K562 (cell line): ENCODE data around the gene AHCYL2. TPM values are rescaled to one million over a fixed set of nuclear protein-coding genes. Genes with fewer than 3 reads are reported as not detected.

ENCODE experiments used
- BMI1 ChIP-seq: fragments of 150-350 bp; IDR thresholded peaks from 2 replicates; pipeline ENCODE4 v1.6.1; 2014; ENCODE audit warnings: low read length
- DNMT1 ChIP-seq: fragments of 450-650 bp; IDR thresholded peaks from 2 replicates; pipeline ENCODE4 v1.6.1; 2016; ENCODE audit warnings: antibody characterized with exemption, mild to moderate bottlenecking
- FOXJ2 ChIP-seq: fragments of 200-800 bp; sonication (Bioruptor generic); IDR thresholded peaks from 2 replicates; pipeline ENCODE4 v1.6.1; 2016; ENCODE audit warnings: missing genetic modification characterization, missing compliant biosample characterization
- GABPB2 ChIP-seq: fragments of 250-450 bp; sonication (Bioruptor Pico); conservative IDR thresholded peaks from 2 replicates; pipeline ENCODE4 v1.5.1; 2021; ENCODE audit warnings: mild to moderate bottlenecking
- HLTF ChIP-seq: fragments of 450-650 bp; IDR thresholded peaks from 2 replicates; pipeline ENCODE4 v1.6.1; 2016
- JUNB ChIP-seq: fragments of 450-650 bp; formaldehyde crosslinking; conservative IDR thresholded peaks from 2 replicates; pipeline ENCODE4 v1.4.0; 2020; ENCODE audit warnings: mild to moderate bottlenecking
- MAFG ChIP-seq: fragments of 450-650 bp; conservative IDR thresholded peaks from 2 replicates; pipeline ENCODE4 v1.6.1; 2016; ENCODE audit warnings: missing genetic modification characterization, missing compliant biosample characterization
- MTA2 ChIP-seq: fragments of 450-650 bp; IDR thresholded peaks from 2 replicates; pipeline ENCODE4 v1.6.1; 2016; ENCODE audit warnings: low read depth
- MTF1 ChIP-seq: fragments of 250-450 bp; sonication (Bioruptor Pico); IDR thresholded peaks from 2 replicates; pipeline ENCODE4 v1.9.0; 2021; ENCODE audit warnings: moderate library complexity, mild to moderate bottlenecking, inconsistent platforms, borderline replicate concordance
- MYBL2 ChIP-seq, 2 experiments: fragments of 450-650 bp in 1 of 2; sonication (generic) in 1 of 2; formaldehyde crosslinking in 1 of 2; IDR thresholded peaks; 2 replicates each; pipeline versions ENCODE4 v1.6.1 to v1.8.1; 2017 to 2022; ENCODE audit warnings: borderline replicate concordance in 1 of 2, inconsistent platforms in 1 of 2, low read depth in 1 of 2, mild to moderate bottlenecking in 1 of 2, missing genetic modification reagents in 1 of 2, moderate library complexity in 1 of 2
- NRF1 ChIP-seq, 2 experiments: fragments of 450-650 bp; IDR thresholded peaks in 1 of 2; conservative IDR thresholded peaks in 1 of 2; 2 replicates each; pipeline ENCODE4 v1.6.1; 2014; ENCODE audit warnings: mild to moderate bottlenecking in 2 of 2
- POLR2B ChIP-seq: fragments of 450-650 bp; IDR thresholded peaks from 2 replicates; pipeline ENCODE4 v1.6.1; 2018; ENCODE audit warnings: low read depth; ENCODE audit not compliant: partially characterized antibody
- POLR2G ChIP-seq: fragments of 200-400 bp; formaldehyde crosslinking; IDR thresholded peaks from 2 replicates; pipeline ENCODE4 v1.6.1; 2017; ENCODE audit warnings: low read depth, mild to moderate bottlenecking, antibody characterized with exemption, low read length, moderate library complexity
- SMAD2 ChIP-seq: fragments of 150-350 bp; IDR thresholded peaks from 2 replicates; pipeline ENCODE4 v1.6.1; 2014; ENCODE audit warnings: low read depth, mild to moderate bottlenecking, low read length
- TAF9B ChIP-seq: fragments of 450-650 bp; IDR thresholded peaks from 2 replicates; pipeline ENCODE4 v1.6.1; 2018; ENCODE audit warnings: mild to moderate bottlenecking; ENCODE audit not compliant: partially characterized antibody
- ZNF174 ChIP-seq: fragments of 250-450 bp; sonication (Bioruptor Pico); IDR thresholded peaks from 2 replicates; pipeline ENCODE4 v1.4.0; 2020; ENCODE audit warnings: mild to moderate bottlenecking
- ZNF780A ChIP-seq: fragments of 250-450 bp; sonication (Bioruptor Pico); IDR thresholded peaks from 2 replicates; pipeline ENCODE4 v1.5.0; 2021; ENCODE audit warnings: mild to moderate bottlenecking
- polyA plus RNA-seq, 8 experiments: library from polyadenylated mRNA; depleted of rRNA in 4 of 8; stranded (reverse) in 5 of 8; unstranded in 3 of 8; fragments of >200 nt; fragmentation: Nextera tagmentation in 2 of 8; fragmentation: Illumina TruSeq in 1 of 8; extraction: Ambion mirVana in 2 of 8; extraction: Trizol in 1 of 8; gene quantifications; 2 replicates each; pipeline versions ENCODE4 v1.2.1 to v1.2.3, GENCODE V29; 2011 to 2014; ENCODE audit warnings: inconsistent platforms in 1 of 8, missing spikeins in 1 of 8
- total RNA-seq, 7 experiments: library from RNA; depleted of rRNA in 6 of 7; stranded (reverse); fragments of >200 nt in 6 of 7; fragmentation: Illumina TruSeq in 2 of 7; extraction: Trizol in 2 of 7; gene quantifications; 2 replicates each; pipeline versions ENCODE4 v1.2.1 to v1.2.3, GENCODE V29; 2011 to 2021; ENCODE audit warnings: low replicate concordance in 1 of 7
- TF ChIP-seq, protein P1 (sequence below): fragments of 200-800 bp; sonication (Bioruptor generic); IDR thresholded peaks from 2 replicates; pipeline ENCODE4 v1.6.1; 2017; ENCODE audit warnings: missing genetic modification characterization, missing compliant biosample characterization
- TF ChIP-seq, protein P2 (sequence below): conservative IDR thresholded peaks from 2 replicates; pipeline ENCODE4 v1.6.1; 2011; ENCODE audit warnings: low read depth, mild to moderate bottlenecking, low read length; ENCODE audit not compliant: control insufficient read depth
- TF ChIP-seq, protein P3 (sequence below): fragments of 250-450 bp; sonication (Bioruptor Pico); IDR thresholded peaks from 2 replicates; pipeline ENCODE4 v1.4.0; 2020; ENCODE audit warnings: mild to moderate bottlenecking
- TF ChIP-seq, protein P4 (sequence below): fragments of 250-450 bp; sonication (Bioruptor Pico); IDR thresholded peaks from 2 replicates; pipeline ENCODE4 v1.5.0; 2021

AHCYL2 gene
- total and polyA plus RNA-seq, 9 of the 15 experiments (the other 6 are each of a cell fraction or from before 2014, with no cell fraction given) = 0.93 to 10.5 (median 5.2) TPM

DNA sequence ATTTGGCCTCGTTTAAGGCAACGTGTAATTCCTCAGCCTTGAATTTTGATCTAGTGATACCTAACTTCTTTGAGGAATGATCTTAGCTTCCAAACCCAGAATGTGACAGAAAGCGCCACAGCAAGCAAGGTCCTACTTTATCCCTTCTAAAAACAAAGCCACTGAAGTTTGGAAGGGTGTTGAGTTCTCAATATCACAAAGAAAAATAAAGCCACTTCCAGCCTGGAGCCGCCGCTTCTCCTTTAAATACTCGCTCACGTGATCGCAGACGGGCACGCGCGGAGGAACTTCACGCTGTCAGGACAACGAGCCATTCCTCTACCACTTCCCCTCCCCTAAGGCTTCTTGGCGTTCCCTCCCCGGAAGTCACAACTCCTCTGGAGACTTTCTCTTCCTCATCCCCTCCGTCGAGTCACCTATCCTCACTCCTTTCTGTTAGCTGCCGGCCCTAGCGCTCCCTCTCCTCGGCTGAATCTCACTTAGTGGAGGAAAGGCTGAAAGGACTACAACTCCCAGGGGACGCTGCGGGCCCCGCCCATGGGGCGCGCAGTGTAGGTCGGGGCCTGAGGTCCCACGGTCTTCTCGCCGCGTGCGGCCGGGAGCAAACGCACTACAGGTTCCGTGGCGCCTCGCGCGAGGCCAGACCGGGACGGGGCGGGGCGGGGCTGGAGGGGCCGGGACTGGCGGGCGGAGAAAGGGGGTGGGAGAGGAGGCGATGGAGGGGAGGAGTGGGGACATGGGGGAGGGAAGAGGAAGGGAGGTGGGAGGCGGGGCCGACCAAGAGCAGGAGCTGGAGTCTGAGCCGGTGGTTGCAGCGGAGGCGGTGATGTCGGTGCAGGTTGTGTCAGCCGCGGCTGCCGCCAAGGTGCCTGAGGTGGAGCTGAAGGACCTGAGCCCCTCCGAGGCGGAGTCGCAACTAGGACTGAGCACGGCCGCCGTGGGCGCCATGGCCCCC is at the start of gene AHCYL2 (continued):
- TF ChIP-seq POLR2B (peak; percentile 17), GABPB2 (CRISPR knock-in tag) (no peak), JUNB (CRISPR knock-in tag) (no peak), MAFG (tag) (no peak), FOXJ2 (tag) (peak; percentile 92; the same call in 1 of the 2 replicates), BMI1 (peak; percentile 42; the same call in 1 of the 2 replicates), POLR2G (peak; percentile 87), ZNF780A (CRISPR knock-in tag) (no peak), ZNF174 (CRISPR knock-in tag) (no peak; the same call in 1 of the 2 replicates), DNMT1 (no peak), SMAD2 (no peak; the same call in 1 of the 2 replicates), TAF9B (no peak), MTA2 (no peak), MTF1 (no peak), HLTF (no peak), MYBL2 (IDR thresholded peaks at IDR 0.05; ENCODE audit: low read depth) (no peak), MYBL2 (CRISPR knock-in tag; IDR thresholded peaks at IDR 0.05; ENCODE audit: borderline replicate concordance) (no peak), NRF1 (conservative IDR thresholded peaks at IDR 0.05 in 1 of 2, IDR thresholded peaks at IDR 0.05 in 1 of 2) (peak; percentile 86 to 88)
- TF ChIP-seq, protein P1, sequence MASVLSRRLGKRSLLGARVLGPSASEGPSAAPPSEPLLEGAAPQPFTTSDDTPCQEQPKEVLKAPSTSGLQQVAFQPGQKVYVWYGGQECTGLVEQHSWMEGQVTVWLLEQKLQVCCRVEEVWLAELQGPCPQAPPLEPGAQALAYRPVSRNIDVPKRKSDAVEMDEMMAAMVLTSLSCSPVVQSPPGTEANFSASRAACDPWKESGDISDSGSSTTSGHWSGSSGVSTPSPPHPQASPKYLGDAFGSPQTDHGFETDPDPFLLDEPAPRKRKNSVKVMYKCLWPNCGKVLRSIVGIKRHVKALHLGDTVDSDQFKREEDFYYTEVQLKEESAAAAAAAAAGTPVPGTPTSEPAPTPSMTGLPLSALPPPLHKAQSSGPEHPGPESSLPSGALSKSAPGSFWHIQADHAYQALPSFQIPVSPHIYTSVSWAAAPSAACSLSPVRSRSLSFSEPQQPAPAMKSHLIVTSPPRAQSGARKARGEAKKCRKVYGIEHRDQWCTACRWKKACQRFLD (CRISPR knock-in tag) = peak; percentile 97
- TF ChIP-seq, protein P2, sequence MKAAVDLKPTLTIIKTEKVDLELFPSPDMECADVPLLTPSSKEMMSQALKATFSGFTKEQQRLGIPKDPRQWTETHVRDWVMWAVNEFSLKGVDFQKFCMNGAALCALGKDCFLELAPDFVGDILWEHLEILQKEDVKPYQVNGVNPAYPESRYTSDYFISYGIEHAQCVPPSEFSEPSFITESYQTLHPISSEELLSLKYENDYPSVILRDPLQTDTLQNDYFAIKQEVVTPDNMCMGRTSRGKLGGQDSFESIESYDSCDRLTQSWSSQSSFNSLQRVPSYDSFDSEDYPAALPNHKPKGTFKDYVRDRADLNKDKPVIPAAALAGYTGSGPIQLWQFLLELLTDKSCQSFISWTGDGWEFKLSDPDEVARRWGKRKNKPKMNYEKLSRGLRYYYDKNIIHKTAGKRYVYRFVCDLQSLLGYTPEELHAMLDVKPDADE = peak; percentile 100
- TF ChIP-seq, protein P3, sequence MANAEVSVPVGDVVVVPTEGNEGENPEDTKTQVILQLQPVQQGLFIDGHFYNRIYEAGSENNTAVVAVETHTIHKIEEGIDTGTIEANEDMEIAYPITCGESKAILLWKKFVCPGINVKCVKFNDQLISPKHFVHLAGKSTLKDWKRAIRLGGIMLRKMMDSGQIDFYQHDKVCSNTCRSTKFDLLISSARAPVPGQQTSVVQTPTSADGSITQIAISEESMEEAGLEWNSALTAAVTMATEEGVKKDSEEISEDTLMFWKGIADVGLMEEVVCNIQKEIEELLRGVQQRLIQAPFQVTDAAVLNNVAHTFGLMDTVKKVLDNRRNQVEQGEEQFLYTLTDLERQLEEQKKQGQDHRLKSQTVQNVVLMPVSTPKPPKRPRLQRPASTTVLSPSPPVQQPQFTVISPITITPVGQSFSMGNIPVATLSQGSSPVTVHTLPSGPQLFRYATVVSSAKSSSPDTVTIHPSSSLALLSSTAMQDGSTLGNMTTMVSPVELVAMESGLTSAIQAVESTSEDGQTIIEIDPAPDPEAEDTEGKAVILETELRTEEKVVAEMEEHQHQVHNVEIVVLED (CRISPR knock-in tag) = peak; percentile 81
- TF ChIP-seq, protein P4, sequence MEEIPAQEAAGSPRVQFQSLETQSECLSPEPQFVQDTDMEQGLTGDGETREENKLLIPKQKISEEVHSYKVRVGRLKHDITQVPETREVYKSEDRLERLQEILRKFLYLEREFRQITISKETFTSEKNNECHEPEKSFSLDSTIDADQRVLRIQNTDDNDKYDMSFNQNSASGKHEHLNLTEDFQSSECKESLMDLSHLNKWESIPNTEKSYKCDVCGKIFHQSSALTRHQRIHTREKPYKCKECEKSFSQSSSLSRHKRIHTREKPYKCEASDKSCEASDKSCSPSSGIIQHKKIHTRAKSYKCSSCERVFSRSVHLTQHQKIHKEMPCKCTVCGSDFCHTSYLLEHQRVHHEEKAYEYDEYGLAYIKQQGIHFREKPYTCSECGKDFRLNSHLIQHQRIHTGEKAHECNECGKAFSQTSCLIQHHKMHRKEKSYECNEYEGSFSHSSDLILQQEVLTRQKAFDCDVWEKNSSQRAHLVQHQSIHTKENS = no peak
